ENCODE measurements around the gene ARHGAP40. TPM values are rescaled to one million over a fixed set of nuclear protein-coding genes. Genes with fewer than 3 reads are reported as not detected.

The ARHGAP40 gene
- total and polyA plus RNA-seq, 9 of the 15 experiments (the other 6 are each of a cell fraction or from before 2014, with no cell fraction given) = not detected

- TF ChIP-seq CHD7 (IDR thresholded peaks at IDR 0.05; ENCODE audit: low read depth, low read length) (no peak), EHMT2 (IDR thresholded peaks at IDR 0.05) (peak; percentile 98), ZNF324 (CRISPR knock-in tag; IDR thresholded peaks at IDR 0.05) (no peak), ARNT (IDR thresholded peaks at IDR 0.05) (no peak), E2F4 (CRISPR knock-in tag; IDR thresholded peaks at IDR 0.05; ENCODE audit: low read depth) (no peak), ZC3H11A (IDR thresholded peaks at IDR 0.05; ENCODE audit: low read depth, low read length) (no peak), ZNF586 (CRISPR knock-in tag; conservative IDR thresholded peaks at IDR 0.05) (no peak), NONO (IDR thresholded peaks at IDR 0.05; ENCODE audit: low read depth in 2 of 2, low read length in 1 of 2) (no peak), SAFB (IDR thresholded peaks at IDR 0.05; ENCODE audit: borderline replicate concordance, low read depth, low read length) (no peak), PHF21A (IDR thresholded peaks at IDR 0.05; ENCODE audit: borderline replicate concordance, low read depth) (no peak), ZKSCAN1 (IDR thresholded peaks at IDR 0.05; ENCODE audit: low read depth, low read length) (no peak), ZNF140 (CRISPR knock-in tag; IDR thresholded peaks at IDR 0.05) (no peak), L3MBTL2 (IDR thresholded peaks at IDR 0.05) (no peak)
- TF ChIP-seq, protein P1, sequence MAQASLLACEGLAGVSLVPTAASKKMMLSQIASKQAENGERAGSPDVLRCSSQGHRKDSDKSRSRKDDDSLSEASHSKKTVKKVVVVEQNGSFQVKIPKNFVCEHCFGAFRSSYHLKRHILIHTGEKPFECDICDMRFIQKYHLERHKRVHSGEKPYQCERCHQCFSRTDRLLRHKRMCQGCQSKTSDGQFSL (CRISPR knock-in tag; IDR thresholded peaks at IDR 0.05) = no peak
- TF ChIP-seq, protein P1 (tag; IDR thresholded peaks at IDR 0.05) = no peak
Measured at GRCh38 chr20:38685853-38686473, 84.4 kb downstream of the ARHGAP40 start (continued).

Measured in K562 (cell line).